HG02973 (cell line): Measurements from ENCODE around the gene FAM83G.

Experiments
- ATAC-seq: cut with Tn5 transposase; IDR thresholded peaks from one replicate; pipeline ENCODE4 v1.9.1; 2021; ENCODE audit warnings: moderate library complexity; ENCODE audit not compliant: unreplicated experiment

FAM83G gene

DNA sequence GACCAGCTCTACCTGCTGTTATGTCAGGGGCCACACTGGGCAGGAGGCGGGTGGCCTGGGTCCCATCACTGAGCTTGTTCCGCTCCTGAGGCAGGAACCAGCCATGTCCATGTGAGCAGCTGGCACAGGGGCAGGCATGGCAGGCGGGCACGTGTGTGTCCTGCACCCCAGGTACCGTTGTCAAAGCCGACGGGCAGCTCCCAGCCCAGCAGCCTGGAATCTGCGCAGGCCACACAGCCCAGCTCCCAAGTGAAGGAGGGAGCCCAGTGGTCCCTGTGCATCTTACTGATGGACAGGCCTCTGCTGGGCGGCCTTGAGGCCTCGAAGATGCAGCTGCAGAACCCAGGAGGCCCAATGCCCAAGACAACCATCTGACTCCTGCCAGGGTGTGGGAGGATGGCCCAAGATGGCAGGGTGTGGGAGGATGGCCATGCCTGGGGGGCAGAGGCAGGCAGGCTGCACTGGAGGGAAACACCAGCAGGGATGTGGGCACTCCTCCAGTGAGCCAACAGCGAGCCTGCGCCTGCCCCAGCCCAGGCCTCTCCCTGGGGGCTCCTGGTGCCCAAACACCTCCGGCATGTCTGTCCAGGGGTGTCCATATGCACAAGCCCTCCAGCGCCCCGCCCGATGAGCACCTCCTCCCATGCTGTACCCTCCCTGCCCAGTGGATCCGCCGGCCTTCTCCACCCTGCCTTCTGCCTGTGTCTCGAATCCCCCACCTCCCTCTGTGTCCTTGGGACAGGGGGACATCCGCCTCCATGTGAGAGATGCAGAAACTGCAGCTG, 12.8 kb downstream of the FAM83G start:
- ATAC-seq = no peak

GRCh38 chr17:18990331-18990730, 14.2 kb downstream of the FAM83G start:
- no peak for ATAC-seq

GRCh38 chr17:18988546-18989173, 15.9 kb downstream of the FAM83G start:
- no peak for ATAC-seq

DNA sequence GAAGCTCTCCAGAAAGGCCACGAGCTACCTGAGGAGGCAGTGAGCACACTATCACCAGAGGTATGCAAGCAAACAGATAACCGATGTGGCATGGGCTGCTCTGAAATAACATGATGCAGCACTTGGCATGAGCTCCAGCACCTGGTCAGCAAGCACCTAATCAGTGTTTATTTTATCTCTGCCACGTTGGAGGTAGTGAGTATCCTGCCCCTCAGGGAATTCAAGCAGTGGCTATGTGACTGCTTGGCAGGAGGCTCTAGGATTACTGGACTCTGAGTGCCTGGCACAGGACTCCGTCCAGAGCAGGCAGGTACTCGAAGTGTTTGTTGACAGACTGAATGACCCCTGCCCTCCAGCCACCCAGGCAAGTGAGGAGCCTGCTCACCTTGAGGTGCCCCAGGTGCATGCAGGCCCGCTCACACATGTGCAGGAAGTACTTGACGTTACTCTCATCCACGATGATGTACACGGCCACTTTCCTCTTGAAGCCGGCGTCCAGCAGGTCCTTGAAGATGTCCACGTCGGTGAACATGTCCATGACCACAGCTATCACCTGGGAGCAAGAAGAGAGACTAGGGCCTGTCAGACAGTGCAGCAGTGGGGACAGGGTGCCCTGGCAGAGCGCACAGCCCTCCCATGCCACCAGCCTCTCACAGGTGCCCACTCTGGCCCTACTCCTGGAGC, 16.6 kb downstream of the FAM83G start:
- no peak for ATAC-seq

DNA sequence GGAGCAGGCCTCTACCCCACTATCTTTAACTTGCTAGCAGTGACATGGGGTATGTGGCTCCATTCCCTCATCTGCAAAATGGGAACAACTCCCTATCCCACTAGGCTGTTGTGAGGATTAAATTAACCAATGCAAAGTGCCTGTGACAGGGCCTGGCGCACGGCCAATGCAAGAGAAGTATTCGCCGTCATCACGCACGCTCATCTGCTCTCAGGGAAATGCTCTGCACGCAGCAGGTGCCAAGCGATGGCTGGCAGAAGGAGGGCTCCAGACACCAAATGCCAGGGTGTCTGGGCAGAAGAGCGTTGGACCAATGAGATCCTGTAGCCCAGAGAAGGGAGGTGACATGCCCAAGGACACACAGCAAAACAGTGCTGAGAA, 17.3 kb downstream of the FAM83G start:
- no peak for ATAC-seq

GRCh38 chr17:18986541-18987229, 17.9 kb downstream of the FAM83G start:
- ATAC-seq = no peak

- no peak for ATAC-seq
These were observed 19.1 kb downstream of the FAM83G start for GRCh38 chr17:18985475-18985874.

DNA sequence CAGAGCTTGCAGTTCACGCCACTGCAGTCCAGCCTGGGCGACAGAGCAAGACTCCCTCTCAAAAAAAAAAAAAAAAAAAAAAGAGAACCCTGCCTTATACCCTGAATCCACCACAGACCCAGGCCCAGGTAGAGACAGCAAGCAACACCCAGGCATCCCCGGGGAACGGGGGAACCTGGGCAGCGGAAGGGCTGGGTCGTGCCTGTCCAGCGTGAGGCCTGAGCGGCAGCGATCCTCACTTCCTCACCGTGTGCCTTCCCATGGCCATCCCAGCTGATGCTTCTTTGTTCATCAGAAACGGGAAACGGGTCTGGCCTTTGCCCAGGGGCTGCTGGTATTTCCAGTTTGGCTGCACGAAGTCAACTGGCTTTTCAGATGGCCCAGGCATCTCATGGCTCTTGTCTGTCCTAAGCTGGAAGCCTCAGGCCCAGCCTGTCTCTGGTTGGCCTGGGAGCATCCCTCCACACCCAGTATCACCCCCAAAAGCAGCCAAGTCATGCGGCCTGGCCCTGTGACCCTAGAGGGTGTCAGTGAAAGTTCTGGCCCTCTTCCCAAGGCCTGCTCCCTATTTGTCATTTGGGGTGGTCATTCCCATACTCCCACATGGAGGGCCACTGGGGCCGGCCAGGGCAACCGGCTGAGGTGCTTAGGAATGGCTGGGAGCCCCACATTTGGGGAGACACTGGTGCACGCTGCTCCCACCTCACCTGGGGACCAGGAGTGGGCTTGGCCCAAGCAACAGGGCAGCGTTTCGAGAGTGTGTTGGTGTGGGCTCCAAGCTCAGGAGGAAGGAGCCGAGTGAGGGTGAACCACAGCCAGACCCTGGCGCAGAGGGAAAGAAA, 20.1 kb downstream of the FAM83G start:
- no peak for ATAC-seq

DNA sequence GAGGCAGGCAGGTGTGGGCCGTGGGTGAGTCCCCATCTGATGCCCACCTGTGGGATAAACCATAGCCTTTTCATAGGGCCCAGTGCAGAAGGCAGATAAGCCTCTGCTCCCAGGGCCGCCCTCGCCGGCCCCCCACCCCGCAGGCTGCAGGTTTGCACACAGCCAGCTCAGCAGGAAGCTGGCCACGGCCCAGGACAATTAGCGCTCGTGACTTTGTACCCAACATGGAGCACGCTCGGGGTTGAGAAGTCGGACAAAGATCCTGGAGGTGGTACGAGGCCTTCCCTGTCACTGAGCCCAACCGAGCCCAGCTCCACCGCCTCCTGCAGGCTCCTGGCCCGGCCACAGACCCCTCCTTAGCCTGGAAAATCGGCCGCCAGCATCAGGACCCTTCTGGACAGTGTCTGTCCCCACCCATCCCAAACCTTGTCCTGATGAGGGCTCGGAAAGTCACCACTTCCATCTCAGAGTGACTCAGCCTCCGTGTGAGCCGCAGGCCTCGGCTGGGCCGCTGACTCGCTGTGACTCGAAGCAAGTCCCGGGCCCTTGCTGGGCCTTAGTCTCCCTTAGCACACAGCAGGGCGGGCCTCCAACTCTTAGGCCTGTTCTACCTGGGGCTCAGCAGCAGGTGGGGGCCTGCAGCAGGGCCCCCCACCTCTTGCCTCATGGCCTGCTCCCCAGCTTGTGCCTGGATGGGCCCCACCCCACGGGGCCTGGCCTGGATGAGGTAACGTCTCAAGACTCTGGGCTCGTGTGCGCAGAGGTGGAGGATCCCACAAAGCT, 22.7 kb downstream of the FAM83G start:
- ATAC-seq = no peak

DNA sequence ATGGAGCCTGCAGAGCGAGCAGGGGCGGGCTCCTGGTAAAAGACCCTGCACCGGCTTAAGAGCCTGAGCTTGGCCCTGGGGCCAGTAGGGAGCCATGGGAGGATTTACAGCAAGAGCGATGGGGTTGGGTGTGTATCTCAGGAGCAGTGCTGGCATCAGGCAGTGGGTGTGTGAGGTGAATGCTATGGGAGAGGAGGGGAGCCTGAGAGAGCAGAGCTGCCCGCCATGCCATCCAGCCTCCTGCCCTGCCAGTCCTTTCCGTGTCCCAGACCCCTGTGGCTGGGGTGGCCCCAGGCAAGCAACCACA, 23.3 kb downstream of the FAM83G start:
- no peak for ATAC-seq

- no peak for ATAC-seq
These were observed 23.8 kb downstream of the FAM83G start for GRCh38 chr17:18980682-18981334.

DNA sequence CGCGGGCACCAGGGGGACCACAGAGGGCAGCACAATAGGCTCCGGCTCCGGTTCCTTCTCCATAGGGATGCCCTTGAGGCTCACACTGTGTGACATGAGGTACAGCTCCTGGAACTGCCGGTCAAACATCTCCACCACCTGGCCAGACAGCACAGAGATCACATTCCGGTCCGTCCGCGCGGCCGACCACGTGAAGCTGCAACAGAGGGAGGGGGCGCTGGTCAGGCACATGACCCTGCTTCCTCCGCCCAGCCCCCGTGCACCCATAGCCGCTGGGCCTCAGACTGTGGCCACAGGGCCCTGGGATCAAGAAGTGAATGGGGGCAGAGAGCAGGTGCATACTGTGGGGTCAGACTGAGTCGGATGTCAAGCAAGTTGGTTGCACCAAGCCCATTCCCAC, 25.9 kb downstream of the FAM83G start:
- no peak for ATAC-seq

DNA sequence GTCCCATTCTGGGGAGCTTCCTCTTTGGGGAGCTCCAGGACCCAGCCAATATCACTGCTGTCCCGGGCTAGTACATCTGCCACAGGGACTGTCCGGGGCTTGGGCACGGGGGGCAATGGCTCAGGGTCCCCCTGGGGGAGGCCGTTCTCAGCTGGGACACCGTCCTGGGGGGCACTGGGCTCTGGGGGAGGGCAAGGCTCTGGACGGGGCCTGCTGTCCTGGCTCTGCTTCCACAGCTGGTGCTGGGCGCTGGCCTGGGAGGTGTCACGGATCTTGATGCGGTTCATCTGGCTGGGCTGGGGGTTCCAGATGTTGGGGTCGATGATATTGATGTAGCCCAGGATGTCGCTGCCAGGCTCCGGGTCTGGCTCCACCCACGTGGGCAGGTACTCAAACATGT, 26.5 kb downstream of the FAM83G start:
- ATAC-seq = no peak

- no peak for ATAC-seq
These were observed 26.9 kb downstream of the FAM83G start for GRCh38 chr17:18977646-18978045.

DNA sequence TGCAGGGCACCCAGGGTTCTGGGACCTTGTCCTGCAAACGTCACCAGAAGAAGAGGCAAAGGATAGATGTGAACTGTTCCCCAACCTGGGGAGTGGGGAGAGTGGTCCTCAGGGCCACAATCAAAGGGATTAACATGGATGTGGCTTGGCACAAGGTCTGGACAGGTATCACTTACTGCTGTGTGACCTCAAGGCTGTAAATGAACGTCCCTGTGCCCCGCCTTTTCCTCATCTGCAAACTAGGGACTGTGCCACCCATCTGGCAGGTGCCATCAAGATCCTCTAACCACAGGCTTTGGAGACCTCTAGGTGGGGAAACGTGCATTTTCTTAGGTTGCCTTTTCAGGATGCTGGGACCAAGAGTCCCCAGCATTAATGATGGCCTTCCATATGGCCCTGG, 27.5 kb downstream of the FAM83G start:
- no peak for ATAC-seq

DNA sequence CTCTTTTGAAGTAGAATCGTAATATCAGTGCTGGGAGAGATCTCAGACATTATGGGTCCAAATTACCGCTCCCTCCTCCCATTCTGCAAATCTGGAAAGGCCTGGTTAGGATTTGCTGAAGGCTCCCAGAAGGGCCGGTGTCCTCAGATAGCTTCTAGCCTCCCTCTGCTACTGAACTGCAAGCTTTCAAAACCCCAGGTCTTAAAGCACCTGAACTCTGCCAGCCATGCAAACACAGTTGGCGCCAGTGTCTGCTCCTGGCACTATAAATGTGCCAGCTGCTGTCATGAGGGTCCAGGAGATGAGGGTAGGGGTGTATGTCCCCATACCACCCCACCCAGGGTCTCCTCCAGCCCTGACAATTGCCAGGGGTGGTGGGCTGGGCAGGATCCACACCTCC, 28.4 kb downstream of the FAM83G start:
- no peak for ATAC-seq

DNA sequence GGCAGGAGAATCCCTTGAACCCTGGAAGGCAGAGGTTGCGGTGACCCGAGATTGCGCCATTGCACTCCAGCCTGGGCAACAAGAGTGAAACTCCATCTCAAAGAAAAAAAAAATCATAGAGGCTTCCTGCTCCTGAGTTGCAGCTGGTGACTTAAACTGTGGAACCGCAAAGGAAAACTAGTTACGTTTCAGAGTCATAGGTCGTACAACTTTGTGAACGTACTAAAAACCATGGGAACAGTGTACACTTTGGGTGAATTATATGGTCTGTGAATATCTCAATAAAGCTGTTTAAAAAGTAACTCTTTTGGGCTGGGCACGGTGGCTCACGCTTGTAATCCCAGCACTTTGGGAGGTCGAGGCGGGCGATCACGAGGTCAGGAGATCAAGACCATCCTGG, 29.0 kb downstream of the FAM83G start:
- no peak for ATAC-seq

- no peak for ATAC-seq
These were observed 30.0 kb downstream of the FAM83G start for GRCh38 chr17:18974407-18975149.

DNA sequence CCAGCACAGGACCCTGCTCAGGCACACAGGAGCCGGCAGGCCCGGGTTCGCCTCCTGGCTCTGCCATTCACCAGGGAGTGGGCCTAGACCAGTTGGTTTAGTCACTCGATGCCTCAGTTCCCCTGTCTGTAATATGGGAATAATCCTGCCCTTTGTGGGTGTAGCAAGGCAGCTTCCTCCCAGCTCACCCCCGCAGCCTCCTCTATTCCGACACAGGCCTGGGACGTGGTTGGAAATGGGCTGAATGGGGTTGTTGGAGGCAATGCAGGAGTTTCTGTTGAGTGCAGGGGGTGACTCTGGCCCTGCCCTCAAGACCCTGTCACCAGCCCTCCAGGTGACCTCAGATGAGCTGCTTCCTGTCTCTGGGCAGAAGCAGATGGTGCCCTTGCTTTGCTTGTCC, 32.8 kb downstream of the FAM83G start:
- ATAC-seq = no peak
